HG02884 (cell line): Measurements from ENCODE around the gene MYO1E.

Experiments
- ATAC-seq: cut with Tn5 transposase; IDR thresholded peaks from one replicate; pipeline ENCODE4 v1.9.1; 2021; ENCODE audit warnings: mild to moderate bottlenecking, moderate library complexity; ENCODE audit not compliant: unreplicated experiment

MYO1E gene

GRCh38 chr15:59322056-59322759 lies 50.5 kb downstream of the MYO1E start:
- ATAC-seq: no peak

- ATAC-seq: no peak
Measured at GRCh38 chr15:59321000-59321689, 51.5 kb downstream of the MYO1E start.

- ATAC-seq: no peak
Measured at GRCh38 chr15:59317211-59317610, 55.5 kb downstream of the MYO1E start.

GRCh38 chr15:59315914-59316451 lies 56.7 kb downstream of the MYO1E start:
- no peak for ATAC-seq

GRCh38 chr15:59313641-59314332 lies 58.9 kb downstream of the MYO1E start:
- ATAC-seq: peak; percentile 84

GRCh38 chr15:59312205-59312604 lies 60.5 kb downstream of the MYO1E start:
- no peak for ATAC-seq

- no peak for ATAC-seq
Measured at GRCh38 chr15:59311195-59311594, 61.5 kb downstream of the MYO1E start.

- ATAC-seq: no peak
Measured at GRCh38 chr15:59309405-59309804, 63.3 kb downstream of the MYO1E start.

GRCh38 chr15:59307165-59307537 lies 65.5 kb downstream of the MYO1E start:
- ATAC-seq: no peak

- no peak for ATAC-seq
Measured at GRCh38 chr15:59306520-59307164, 66.0 kb downstream of the MYO1E start.

- ATAC-seq: no peak
Measured at GRCh38 chr15:59304807-59305206, 67.9 kb downstream of the MYO1E start.

GRCh38 chr15:59304034-59304795 lies 68.5 kb downstream of the MYO1E start:
- ATAC-seq: no peak

- no peak for ATAC-seq
Measured at GRCh38 chr15:59303633-59304032, 69.0 kb downstream of the MYO1E start.

GRCh38 chr15:59303136-59303535 lies 69.5 kb downstream of the MYO1E start:
- ATAC-seq: no peak

GRCh38 chr15:59301527-59301926 lies 71.1 kb downstream of the MYO1E start:
- no peak for ATAC-seq

GRCh38 chr15:59300618-59301139 lies 72.0 kb downstream of the MYO1E start:
- ATAC-seq: no peak

GRCh38 chr15:59299929-59300617 lies 72.6 kb downstream of the MYO1E start:
- ATAC-seq: peak; percentile 56

GRCh38 chr15:59298854-59299250 lies 73.8 kb downstream of the MYO1E start:
- ATAC-seq: no peak

- peak; percentile 69 for ATAC-seq
Measured at GRCh38 chr15:59298225-59298853, 74.3 kb downstream of the MYO1E start.
